ENCODE results near the gene GOT2. TPM values are rescaled to one million over a fixed set of nuclear protein-coding genes. Genes with fewer than 3 reads are reported as not detected.

GOT2 gene
- polyA plus RNA-seq, 1 of the 3 experiments (the other 2 are of a cell fraction) = 69.2 TPM

DNA sequence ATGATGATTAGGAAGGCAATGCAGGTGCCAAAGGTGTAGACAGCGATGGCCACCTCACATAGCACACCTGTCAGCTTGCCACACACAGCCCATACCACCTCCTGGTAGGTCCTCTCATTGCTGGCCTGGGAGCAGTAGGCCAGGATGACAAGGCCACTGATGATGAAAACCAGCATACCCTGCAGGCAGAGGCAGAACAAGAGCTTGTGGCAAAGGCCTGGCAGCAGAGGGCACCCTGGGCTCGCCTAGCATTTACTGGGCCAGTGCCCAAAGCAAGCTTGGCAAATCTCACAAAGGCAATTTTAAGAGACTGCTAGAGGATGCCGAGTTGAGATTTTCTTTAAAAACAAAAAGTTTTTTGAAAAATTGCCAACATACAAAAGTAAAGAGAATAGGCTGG, 55.4 kb downstream of the GOT2 start:
- CTCF ChIA-PET = interaction anchor here (1.2 to 1.5 kb wide), 2 partner anchors 78 to 191 kb away, joined by 3 to 7 read pairs; no protein-coding TSS in a partner anchor
- no peaks in the 10 kb centered on the region for H3K9me2 ChIP-seq
- DNase-seq = no peak
- H3K4me1 ChIP-seq (ENCODE audit: control insufficient read depth in 1 of 2, insufficient read depth in 2 of 2, low read depth in 1 of 2, low read length in 1 of 2) = peaks cover under 1 to 7% of the 10 kb centered on the region in 2 experiments; a peak in 2 of 4 replicates
- H3K36me3 ChIP-seq (replicated peaks in 1 of 2; ENCODE audit: control insufficient read depth in 1 of 2, insufficient read depth in 2 of 2, low read length in 1 of 2) = peaks cover 10 to 30% of the 10 kb centered on the region in 2 experiments
- no peak overlapping the region for H3K4me3 ChIP-seq (ENCODE audit: low read depth in 2 of 2, low read length in 1 of 2)
- no peaks in the 10 kb centered on the region for H4K20me1 ChIP-seq (ENCODE audit: insufficient read depth)
- 86% methylated on average over 3 of the region's 3 CpGs for WGBS (ENCODE audit: low lambda C conversion rate)
- peaks cover 19% of the 10 kb centered on the region for H3K79me2 ChIP-seq (ENCODE audit: insufficient read depth)
- H2AFZ ChIP-seq (ENCODE audit: low read depth) = no peak overlapping the region
- no peak overlapping the region for H3K4me2 ChIP-seq
- H3K9ac ChIP-seq = no peak overlapping the region
- no peaks in the 10 kb centered on the region for H3F3A ChIP-seq (replicated peaks; ENCODE audit: insufficient read depth)
- H3K27ac ChIP-seq (ENCODE audit: low read depth in 2 of 2, low read length in 1 of 2) = no peak overlapping the region
- POLR2A ChIA-PET = no interaction called here
- TF ChIP-seq FOSL2 (IDR thresholded peaks at IDR 0.05; ENCODE audit: borderline replicate concordance, low read depth) = no peak
- TF ChIP-seq EP300 (IDR thresholded peaks at IDR 0.05; ENCODE audit: borderline replicate concordance in 1 of 2, low read depth in 1 of 2, low read length in 1 of 2) = no peak
- TF ChIP-seq NRF1 (IDR thresholded peaks at IDR 0.05; ENCODE audit: low read depth, low read length) = no peak
- TF ChIP-seq CTCF (IDR thresholded peaks at IDR 0.05) = peak; percentile 44
- TF ChIP-seq SMC3 (IDR thresholded peaks at IDR 0.05; ENCODE audit: low read depth, low read length) = 0 out of 2 replicates have a peak, but pooled peaks have one; percentile 4
- TF ChIP-seq CHD2 (IDR thresholded peaks at IDR 0.05; ENCODE audit: low read length, partially characterized antibody) = no peak
- peak; percentile 39 for TF ChIP-seq RAD21 (IDR thresholded peaks at IDR 0.05; ENCODE audit: low read length)
- H3K9me3 ChIP-seq = no peaks in the 10 kb centered on the region
- H3K27me3 ChIP-seq (ENCODE audit: insufficient read depth) = no peaks in the 10 kb centered on the region

- POLR2A ChIA-PET = no interaction called here
These were observed 55.8 kb downstream of the GOT2 start for GRCh38 chr16:58678269-58678668.

GRCh38 chr16:58670946-58671583, 63.1 kb downstream of the GOT2 start:
- Histone ChIP-seq H3K4me2 (no peak overlapping the region), H4K20me1 (ENCODE audit: insufficient read depth) (no peaks in the 10 kb centered on the region), H3K36me3 (replicated peaks in 1 of 2; ENCODE audit: control insufficient read depth in 1 of 2, insufficient read depth in 2 of 2, low read length in 1 of 2) (peaks cover 0 to 10% of the 10 kb centered on the region in 2 experiments), H3K79me2 (ENCODE audit: insufficient read depth) (no peaks in the 10 kb centered on the region), H3K9me3 (no peaks in the 10 kb centered on the region), H3K27me3 (ENCODE audit: insufficient read depth) (no peaks in the 10 kb centered on the region), H3F3A (replicated peaks; ENCODE audit: insufficient read depth) (no peaks in the 10 kb centered on the region), H3K4me1 (ENCODE audit: control insufficient read depth in 1 of 2, insufficient read depth in 2 of 2, low read depth in 1 of 2, low read length in 1 of 2) (no peaks in the 10 kb centered on the region), H2AFZ (ENCODE audit: low read depth) (no peak overlapping the region), H3K9me2 (no peaks in the 10 kb centered on the region), H3K9ac (no peak overlapping the region), H3K27ac (ENCODE audit: low read depth in 2 of 2, low read length in 1 of 2) (no peak overlapping the region), H3K4me3 (ENCODE audit: low read depth in 2 of 2, low read length in 1 of 2) (no peak overlapping the region)
- DNase-seq = no peak
- 89% methylated on average over 10 of the region's 18 CpGs for WGBS (ENCODE audit: low lambda C conversion rate)
- ChIA-PET CTCF (interaction anchor here (1.5 to 1.8 kb wide), 2 partner anchors 10 to 13 kb away, joined by 5 to 7 read pairs; partner anchors contain the start of gene SLC38A7), POLR2A (interaction anchor here (1.0 kb wide), 1 partner anchor 14 kb away, joined by 3 read pairs; the partner anchor contains the start of gene SLC38A7)
- TF ChIP-seq EP300 (IDR thresholded peaks at IDR 0.05; ENCODE audit: borderline replicate concordance in 1 of 2, low read depth in 1 of 2, low read length in 1 of 2) = no peak
- TF ChIP-seq RXRA (IDR thresholded peaks at IDR 0.05; ENCODE audit: borderline replicate concordance, low read depth) = no peak
- TF ChIP-seq MXI1 (IDR thresholded peaks at IDR 0.05; ENCODE audit: low read depth, low read length) = no peak
- no peak for TF ChIP-seq NFIC (IDR thresholded peaks at IDR 0.05; ENCODE audit: borderline replicate concordance)
- TF ChIP-seq FOXM1 (IDR thresholded peaks at IDR 0.05; ENCODE audit: low read depth) = no peak
- no peak for TF ChIP-seq MEF2A (IDR thresholded peaks at IDR 0.05; ENCODE audit: borderline replicate concordance, low read depth)
- no peak for TF ChIP-seq RFX5 (IDR thresholded peaks at IDR 0.05; ENCODE audit: low read length)

More at GRCh38 chr16:58678269-58678668, 55.8 kb downstream of the GOT2 start:
- Histone ChIP-seq H3K9me2 (no peaks in the 10 kb centered on the region), H3K4me1 (ENCODE audit: control insufficient read depth in 1 of 2, insufficient read depth in 2 of 2, low read depth in 1 of 2, low read length in 1 of 2) (peaks cover 0 to 2% of the 10 kb centered on the region in 2 experiments; a peak in 2 of 4 replicates), H4K20me1 (ENCODE audit: insufficient read depth) (no peaks in the 10 kb centered on the region), H3K27me3 (ENCODE audit: insufficient read depth) (no peaks in the 10 kb centered on the region), H3K9ac (no peak overlapping the region), H2AFZ (ENCODE audit: low read depth) (no peak overlapping the region), H3K36me3 (replicated peaks in 1 of 2; ENCODE audit: control insufficient read depth in 1 of 2, insufficient read depth in 2 of 2, low read length in 1 of 2) (peaks cover 10 to 30% of the 10 kb centered on the region in 2 experiments), H3K4me3 (ENCODE audit: low read depth in 2 of 2, low read length in 1 of 2) (no peak overlapping the region), H3K9me3 (no peaks in the 10 kb centered on the region), H3K79me2 (ENCODE audit: insufficient read depth) (peaks cover 15% of the 10 kb centered on the region), H3K4me2 (no peak overlapping the region), H3F3A (replicated peaks; ENCODE audit: insufficient read depth) (no peaks in the 10 kb centered on the region), H3K27ac (ENCODE audit: low read depth in 2 of 2, low read length in 1 of 2) (no peak overlapping the region)
- CTCF ChIA-PET = interaction anchor here (1.2 to 1.5 kb wide), 2 partner anchors 78 to 191 kb away, joined by 3 to 7 read pairs; no protein-coding TSS in a partner anchor
- WGBS (ENCODE audit: low lambda C conversion rate) = 95% methylated on average over 4 of the region's 4 CpGs
- no peak for DNase-seq
- TF ChIP-seq TAF1 (IDR thresholded peaks at IDR 0.05; ENCODE audit: borderline replicate concordance, low read depth, low read length) = no peak
